Thyroid gland (tissue), 4 donors: ENCODE data around the gene RPL22L1.

Source experiments
- POLR2A ChIP-seq, 2 donors: fragments of 450-650 bp; IDR thresholded peaks; one replicate each; pipeline ENCODE4 v1.6.1; 2017; ENCODE audit warnings: antibody characterized with exemption in 2 of 2, mild to moderate bottlenecking in 2 of 2, moderate library complexity in 1 of 2
- TF ChIP-seq, protein P1 (sequence below), 6 experiments: fragments of 200-600 bp in 3 of 6; fragments of 450-650 bp in 3 of 6; sonication (generic) in 3 of 6; IDR thresholded peaks; one replicate each; pipeline ENCODE4 v1.5.1; 2016 to 2019; ENCODE audit warnings: antibody characterized with exemption in 6 of 6, mild to moderate bottlenecking in 2 of 6, inconsistent platforms in 1 of 6, moderate library complexity in 1 of 6

DNA sequence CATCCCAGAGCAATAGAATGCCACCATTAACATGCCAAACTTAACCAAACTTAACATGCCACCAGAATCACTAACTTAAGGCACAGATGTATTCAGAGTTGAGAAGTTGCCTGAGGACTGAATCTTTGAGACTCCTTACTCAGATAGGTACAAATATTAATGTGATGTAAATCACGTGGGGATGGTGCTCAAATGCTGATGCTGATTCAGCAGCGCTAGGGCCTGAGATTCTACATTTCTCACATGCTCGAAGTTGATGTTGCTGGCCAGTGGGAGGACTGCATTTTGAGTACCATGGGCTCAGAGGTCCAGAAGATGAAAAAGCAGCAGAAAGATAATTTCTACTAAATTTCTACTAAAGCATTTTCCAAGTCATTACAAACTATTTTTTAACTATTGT, 54.1 kb downstream of the RPL22L1 start:
- no peak for TF ChIP-seq POLR2A (IDR thresholded peaks at IDR 0.05)
- TF ChIP-seq, protein P1, sequence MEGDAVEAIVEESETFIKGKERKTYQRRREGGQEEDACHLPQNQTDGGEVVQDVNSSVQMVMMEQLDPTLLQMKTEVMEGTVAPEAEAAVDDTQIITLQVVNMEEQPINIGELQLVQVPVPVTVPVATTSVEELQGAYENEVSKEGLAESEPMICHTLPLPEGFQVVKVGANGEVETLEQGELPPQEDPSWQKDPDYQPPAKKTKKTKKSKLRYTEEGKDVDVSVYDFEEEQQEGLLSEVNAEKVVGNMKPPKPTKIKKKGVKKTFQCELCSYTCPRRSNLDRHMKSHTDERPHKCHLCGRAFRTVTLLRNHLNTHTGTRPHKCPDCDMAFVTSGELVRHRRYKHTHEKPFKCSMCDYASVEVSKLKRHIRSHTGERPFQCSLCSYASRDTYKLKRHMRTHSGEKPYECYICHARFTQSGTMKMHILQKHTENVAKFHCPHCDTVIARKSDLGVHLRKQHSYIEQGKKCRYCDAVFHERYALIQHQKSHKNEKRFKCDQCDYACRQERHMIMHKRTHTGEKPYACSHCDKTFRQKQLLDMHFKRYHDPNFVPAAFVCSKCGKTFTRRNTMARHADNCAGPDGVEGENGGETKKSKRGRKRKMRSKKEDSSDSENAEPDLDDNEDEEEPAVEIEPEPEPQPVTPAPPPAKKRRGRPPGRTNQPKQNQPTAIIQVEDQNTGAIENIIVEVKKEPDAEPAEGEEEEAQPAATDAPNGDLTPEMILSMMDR (IDR thresholded peaks at IDR 0.05), result no peak
